Suppressor macrophage treated with lipopolysaccharide for 1 hour (primary cell): ENCODE data around the gene NSMCE4A.
"Not testable (repeated sequence)": the region's sequence is repeated elsewhere in the genome, so short reads cannot be mapped to it uniquely, and the experiment has no call there.

ENCODE experiments used
- DNase-seq, 3 donors: peaks; one replicate each; pipeline ENCODE4 v3.0.0-alpha.2; 2020 to 2022

NSMCE4A gene

GRCh38 chr10:121974535-121975294, at the start of gene NSMCE4A:
NSMCE4A (minus strand) TSS chr10:121975217; CDS start chr10:121975165, 52 bp downstream.
- peak; percentile 84 to 92 (median 87) for DNase-seq

- not testable (repeated sequence) for DNase-seq
Observed at GRCh38 chr10:122023257-122023656, 48.2 kb upstream of the NSMCE4A start.

GRCh38 chr10:122022276-122022675, 47.3 kb upstream of the NSMCE4A start:
- DNase-seq: no peak

GRCh38 chr10:122021828-122022227, 46.8 kb upstream of the NSMCE4A start:
- DNase-seq: no peak

GRCh38 chr10:122021379-122021778, 46.4 kb upstream of the NSMCE4A start:
- DNase-seq: no peak

- DNase-seq: no peak
Observed at GRCh38 chr10:122020226-122020625, 45.2 kb upstream of the NSMCE4A start.

GRCh38 chr10:122019414-122019975, 44.5 kb upstream of the NSMCE4A start:
- DNase-seq: no peak

GRCh38 chr10:122018951-122019413, 44.0 kb upstream of the NSMCE4A start:
- no peak for DNase-seq

GRCh38 chr10:122018491-122018890, 43.5 kb upstream of the NSMCE4A start:
- DNase-seq: no peak

- DNase-seq: not testable (repeated sequence)
Observed at GRCh38 chr10:122017926-122018325, 42.9 kb upstream of the NSMCE4A start.

GRCh38 chr10:122014652-122015248, 39.7 kb upstream of the NSMCE4A start:
- DNase-seq: no peak

- DNase-seq: no peak
Observed at GRCh38 chr10:122013311-122013780, 38.3 kb upstream of the NSMCE4A start.

GRCh38 chr10:122012731-122013130, 37.7 kb upstream of the NSMCE4A start:
- no peak for DNase-seq

GRCh38 chr10:122010405-122011050, 35.5 kb upstream of the NSMCE4A start:
- DNase-seq: no peak

GRCh38 chr10:122007415-122007814, 32.4 kb upstream of the NSMCE4A start:
- DNase-seq: no peak

- DNase-seq: no peak
Observed at GRCh38 chr10:122001698-122002097, 26.7 kb upstream of the NSMCE4A start.

- DNase-seq: no peak
Observed at GRCh38 chr10:121999301-121999700, 24.3 kb upstream of the NSMCE4A start.

GRCh38 chr10:121998462-121998861, 23.4 kb upstream of the NSMCE4A start:
- DNase-seq: no peak

- DNase-seq: no peak
Observed at GRCh38 chr10:121994429-121994941, 19.5 kb upstream of the NSMCE4A start.

- DNase-seq: not testable (repeated sequence)
Observed at GRCh38 chr10:121991727-121992126, 16.7 kb upstream of the NSMCE4A start.

- no peak for DNase-seq
Observed at GRCh38 chr10:121990015-121990677, 15.1 kb upstream of the NSMCE4A start.
